Astrocyte of the cerebellum (primary cell): ENCODE measurements around the gene C1orf21.

Experiments used
- DNase-seq: peaks from one replicate; pipeline ENCODE4 v3.0.0-alpha.2; 2011; ENCODE audit warnings: low read depth
- H3K4me3 ChIP-seq: 2 replicates; pipeline ENCODE4 v1.5.1; 2011; ENCODE audit warnings: mild to moderate bottlenecking, low read depth, low read length, moderate library complexity
- in situ Hi-C: cut with HindIII; loops from 2 replicates; pipeline ENCODE4 v1.10.0; 2017; ENCODE audit warnings: low sequenced_read_pairs
- TF ChIP-seq, protein P1 (sequence below): IDR thresholded peaks from 2 replicates; pipeline ENCODE4 v1.5.1; 2012; ENCODE audit warnings: low read length, low read depth, moderate library complexity, mild to moderate bottlenecking; ENCODE audit errors: missing control alignments

The C1orf21 gene

DNA sequence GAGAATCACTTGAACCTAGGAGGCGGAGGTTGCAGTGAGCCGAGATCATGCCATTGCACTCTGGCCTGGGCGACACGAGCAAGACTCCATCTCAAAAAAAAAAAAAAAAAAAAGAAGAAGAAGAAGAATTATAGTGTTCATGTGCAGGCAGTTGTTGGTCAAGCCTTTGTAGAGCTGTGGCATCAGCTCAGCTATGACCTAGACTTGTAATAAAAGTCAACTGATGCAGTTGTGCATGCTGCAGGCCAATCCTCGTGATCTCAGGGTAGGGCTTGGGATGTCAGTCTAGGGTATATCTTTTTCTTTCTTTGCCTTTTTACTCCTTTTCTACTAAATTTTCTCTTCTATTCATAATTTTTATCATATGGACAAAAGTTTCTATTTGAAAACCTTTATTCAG is 76.2 kb downstream of the C1orf21 start:
- in situ Hi-C loops: no loop called here
- H3K4me3 ChIP-seq: no peak overlapping the region
- TF ChIP-seq, protein P1, sequence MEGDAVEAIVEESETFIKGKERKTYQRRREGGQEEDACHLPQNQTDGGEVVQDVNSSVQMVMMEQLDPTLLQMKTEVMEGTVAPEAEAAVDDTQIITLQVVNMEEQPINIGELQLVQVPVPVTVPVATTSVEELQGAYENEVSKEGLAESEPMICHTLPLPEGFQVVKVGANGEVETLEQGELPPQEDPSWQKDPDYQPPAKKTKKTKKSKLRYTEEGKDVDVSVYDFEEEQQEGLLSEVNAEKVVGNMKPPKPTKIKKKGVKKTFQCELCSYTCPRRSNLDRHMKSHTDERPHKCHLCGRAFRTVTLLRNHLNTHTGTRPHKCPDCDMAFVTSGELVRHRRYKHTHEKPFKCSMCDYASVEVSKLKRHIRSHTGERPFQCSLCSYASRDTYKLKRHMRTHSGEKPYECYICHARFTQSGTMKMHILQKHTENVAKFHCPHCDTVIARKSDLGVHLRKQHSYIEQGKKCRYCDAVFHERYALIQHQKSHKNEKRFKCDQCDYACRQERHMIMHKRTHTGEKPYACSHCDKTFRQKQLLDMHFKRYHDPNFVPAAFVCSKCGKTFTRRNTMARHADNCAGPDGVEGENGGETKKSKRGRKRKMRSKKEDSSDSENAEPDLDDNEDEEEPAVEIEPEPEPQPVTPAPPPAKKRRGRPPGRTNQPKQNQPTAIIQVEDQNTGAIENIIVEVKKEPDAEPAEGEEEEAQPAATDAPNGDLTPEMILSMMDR: no peak

DNA sequence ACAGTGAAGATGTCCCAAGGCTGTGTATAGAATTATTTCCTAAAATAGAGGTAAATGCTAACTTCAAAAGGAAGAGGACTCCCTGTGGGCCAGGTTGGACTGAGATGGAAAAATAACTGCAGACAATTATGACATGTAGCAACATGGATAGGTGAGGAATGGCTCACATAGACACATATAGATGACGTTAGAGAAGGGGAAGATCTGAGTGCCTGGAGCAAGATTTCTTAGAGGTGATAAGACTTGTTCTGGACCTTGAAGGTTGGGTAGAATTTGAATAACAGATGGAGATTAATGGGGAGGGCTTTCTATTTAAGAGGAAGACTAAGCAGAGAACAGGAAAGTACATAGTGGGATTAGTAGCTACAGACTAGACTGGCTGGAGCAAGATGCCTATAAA is 76.9 kb downstream of the C1orf21 start:
- in situ Hi-C loops: no loop called here
- no peak overlapping the region for H3K4me3 ChIP-seq
- TF ChIP-seq, protein P1: no peak
- DNase-seq: no peak

More for the DNA sequence above, 76.2 kb downstream of the C1orf21 start:
- DNase-seq: no peak

DNA sequence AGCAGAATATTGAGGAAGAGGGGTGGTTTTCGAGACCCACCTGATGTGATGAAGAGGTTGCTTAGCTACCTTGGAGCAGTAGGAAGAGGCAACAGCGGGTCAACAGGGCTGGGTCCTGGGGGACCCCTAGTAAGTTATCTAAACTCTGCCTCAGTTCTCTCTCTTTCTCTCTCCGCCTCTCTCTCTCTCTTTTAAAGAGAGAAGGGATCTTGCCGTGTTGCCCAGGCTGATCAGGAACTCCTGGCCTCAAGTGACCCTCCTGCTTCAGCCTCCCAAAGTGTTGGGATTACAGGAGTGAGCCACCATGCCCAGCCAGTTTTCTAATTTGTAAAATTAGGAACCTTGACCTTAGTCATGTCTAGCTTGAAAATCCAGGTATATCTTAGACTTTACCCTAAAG is 77.9 kb downstream of the C1orf21 start:
- H3K4me3 ChIP-seq: no peak overlapping the region
- TF ChIP-seq, protein P1: no peak
- in situ Hi-C loops: no loop called here
- no peak for DNase-seq

DNA sequence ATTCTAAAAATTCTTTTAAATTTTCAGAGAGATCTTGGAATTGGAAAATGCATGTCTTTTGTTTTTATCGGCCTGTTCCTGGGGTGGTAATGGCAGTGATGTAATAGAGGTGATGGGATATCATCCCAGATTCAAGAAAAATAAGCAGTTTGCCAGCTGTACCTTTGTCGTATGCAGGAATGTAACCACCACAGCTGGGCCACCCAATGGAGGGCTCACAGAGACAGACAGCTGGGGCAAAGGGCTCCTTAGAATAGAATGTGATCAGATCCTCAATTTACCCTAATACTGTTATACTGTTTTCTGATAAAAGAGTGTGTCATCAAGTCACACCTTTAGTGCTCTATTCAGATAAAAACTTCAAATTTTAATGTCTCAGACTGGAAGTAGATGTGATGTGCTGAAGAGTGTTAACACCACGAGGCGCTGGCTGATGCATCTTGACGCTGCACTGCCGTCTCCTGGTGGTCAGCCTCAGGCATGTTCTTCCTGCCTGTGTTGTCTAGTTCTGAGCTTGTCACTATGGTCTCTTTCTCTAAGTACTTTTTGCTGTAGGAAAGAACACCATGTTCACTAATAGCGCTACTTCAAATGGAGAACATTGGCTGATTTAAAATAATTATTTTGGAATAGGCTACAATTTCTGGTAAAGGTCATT is 78.8 kb downstream of the C1orf21 start:
- H3K4me3 ChIP-seq: no peak overlapping the region
- in situ Hi-C loops: no loop called here
- TF ChIP-seq, protein P1: no peak
- DNase-seq: no peak

DNA sequence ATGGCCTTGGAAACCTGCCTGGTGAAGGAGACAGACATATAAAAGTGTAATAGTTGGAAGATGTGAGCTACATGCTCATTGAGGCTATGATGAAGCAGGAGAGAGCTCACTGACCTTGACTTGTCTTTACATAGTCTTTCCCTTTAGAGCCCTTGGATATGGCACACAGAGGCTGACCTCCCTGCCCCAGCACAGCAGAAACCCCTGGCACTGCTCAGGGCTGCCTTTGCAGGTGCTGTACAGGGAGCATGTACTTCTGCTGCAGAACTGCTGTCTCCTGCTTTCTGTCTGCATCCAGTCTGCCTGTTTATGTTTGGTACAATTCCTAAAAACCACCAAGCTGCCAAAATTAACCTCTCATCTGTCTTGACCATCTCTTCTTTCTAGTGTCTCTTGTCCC is 80.5 kb downstream of the C1orf21 start:
- no peak for DNase-seq
- TF ChIP-seq, protein P1: no peak
- H3K4me3 ChIP-seq: no peak overlapping the region
- in situ Hi-C loops: no loop called here

DNA sequence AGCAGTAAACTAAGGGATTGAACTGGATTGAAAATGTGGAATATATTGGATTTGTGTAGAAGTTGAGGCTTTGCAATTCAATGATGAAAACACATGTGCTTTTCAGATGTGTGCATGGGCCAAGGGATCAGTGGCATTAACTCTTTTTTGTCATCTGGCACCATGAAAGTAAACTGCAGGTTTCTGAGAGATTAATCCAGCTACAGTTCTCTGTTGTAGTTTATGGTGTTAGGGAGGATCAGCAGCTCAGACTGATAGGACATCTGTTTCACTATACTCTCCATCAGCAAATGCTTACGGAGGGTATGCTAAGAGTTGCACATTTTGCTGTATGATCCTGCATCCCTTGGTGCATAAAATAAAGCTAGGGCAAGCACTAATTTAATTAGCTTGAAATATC is 82.6 kb downstream of the C1orf21 start:
- no peak for DNase-seq
- in situ Hi-C loops: no loop called here
- TF ChIP-seq, protein P1: no peak
- H3K4me3 ChIP-seq: no peak overlapping the region
